AG09309 (cell line): ENCODE results near the gene FAM168B.

ENCODE experiments used
- DNase-seq: peaks from one replicate; pipeline ENCODE4 v3.0.0-alpha.2; 2010; ENCODE audit warnings: low read depth
- H3K4me3 ChIP-seq: 2 replicates; pipeline ENCODE4 v1.5.1; 2011; ENCODE audit warnings: mild to moderate bottlenecking, low read depth, low read length, moderate library complexity; ENCODE audit not compliant: control insufficient read depth
- CTCF ChIP-seq: IDR thresholded peaks from 2 replicates; pipeline ENCODE4 v1.5.1; 2011; ENCODE audit warnings: mild to moderate bottlenecking, low read depth, low read length, inconsistent platforms; ENCODE audit not compliant: insufficient read depth, control insufficient read depth; ENCODE audit errors: missing control alignments

The FAM168B gene

GRCh38 chr2:131044075-131044756 lies 49.0 kb downstream of the FAM168B start:
- no peak for TF ChIP-seq CTCF
- no peak for DNase-seq
- H3K4me3 ChIP-seq, result no peak overlapping the region

- TF ChIP-seq CTCF, result no peak
- H3K4me3 ChIP-seq, result no peak overlapping the region
- DNase-seq, result no peak
Observed at GRCh38 chr2:131043199-131044074, 49.8 kb downstream of the FAM168B start.

- no peak for DNase-seq
- H3K4me3 ChIP-seq, result no peak overlapping the region
- no peak for TF ChIP-seq CTCF
Observed at GRCh38 chr2:131042148-131042775, 51.0 kb downstream of the FAM168B start.

GRCh38 chr2:131041402-131042147 lies 51.7 kb downstream of the FAM168B start:
- H3K4me3 ChIP-seq, result no peak overlapping the region
- no peak for TF ChIP-seq CTCF
- no peak for DNase-seq

GRCh38 chr2:131040661-131041401 lies 52.4 kb downstream of the FAM168B start:
- DNase-seq, result no peak
- TF ChIP-seq CTCF, result no peak
- H3K4me3 ChIP-seq, result no peak overlapping the region
